ENCODE results near the gene PLA2G10.

- TF ChIP-seq CTCF (conservative IDR thresholded peaks at IDR 0.05) (no peak), EZH2 (IDR thresholded peaks at IDR 0.05; ENCODE audit: low read depth) (no peak)
These were observed 58.5 kb downstream of the PLA2G10 start for GRCh38 chr16:14635395-14636165.

All from PC-9 (cell line).